Measurements from ENCODE around the gene STX7.

STX7 gene

DNA sequence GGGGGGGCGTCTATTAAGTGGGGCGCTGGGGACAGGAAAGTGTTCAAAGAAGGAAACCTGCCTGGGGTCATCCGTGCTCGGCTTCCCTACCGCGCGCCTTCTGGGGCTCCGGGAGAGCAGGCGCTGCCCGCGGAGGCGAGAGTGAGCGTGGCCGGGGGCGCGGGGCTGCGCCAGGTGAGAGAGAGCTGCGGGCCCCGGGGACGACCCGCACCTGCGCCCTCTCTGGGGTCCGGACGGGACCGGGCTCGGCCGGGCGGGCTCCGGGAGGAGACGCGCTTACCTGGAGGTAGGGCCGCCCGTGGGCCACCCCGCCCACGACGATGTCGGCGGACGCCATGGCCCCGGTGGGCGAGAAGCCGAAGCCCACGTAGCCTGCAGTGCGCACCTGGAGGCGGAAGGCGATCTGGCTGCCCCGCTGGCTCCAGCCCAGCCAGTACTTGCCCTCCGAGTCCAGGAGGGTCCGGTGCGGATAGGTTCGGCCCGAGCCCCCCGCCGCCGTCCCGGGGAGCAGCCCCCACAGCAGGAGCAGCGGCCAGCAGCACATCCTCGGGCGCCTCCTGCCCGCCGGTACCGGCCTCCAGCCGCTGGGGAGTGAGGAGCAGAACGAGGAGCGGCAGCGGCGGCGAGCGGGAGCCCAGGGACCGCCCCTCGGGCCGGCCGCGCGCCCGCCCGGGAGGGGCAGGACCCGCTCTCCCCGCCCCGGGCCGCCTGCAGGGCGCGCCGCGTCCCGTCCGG is 111.9 kb downstream of the STX7 start, which contains the start of gene MOXD1:
TSS of gene MOXD1 (minus strand) at position 593 of the 735 bp plus-strand sequence. CDS start at position 544, 49 bp downstream.
- no peak within 1 kb of the TSS for H3K4me3 ChIP-seq (ENCODE audit: low read depth, low read length)
- TF ChIP-seq MYC (IDR thresholded peaks at IDR 0.05; ENCODE audit: low read depth, low read length) (no peak), POLR2A (IDR thresholded peaks at IDR 0.05; ENCODE audit: extremely low read depth, insufficient read length) (no peak)
- TF ChIP-seq, protein P1, sequence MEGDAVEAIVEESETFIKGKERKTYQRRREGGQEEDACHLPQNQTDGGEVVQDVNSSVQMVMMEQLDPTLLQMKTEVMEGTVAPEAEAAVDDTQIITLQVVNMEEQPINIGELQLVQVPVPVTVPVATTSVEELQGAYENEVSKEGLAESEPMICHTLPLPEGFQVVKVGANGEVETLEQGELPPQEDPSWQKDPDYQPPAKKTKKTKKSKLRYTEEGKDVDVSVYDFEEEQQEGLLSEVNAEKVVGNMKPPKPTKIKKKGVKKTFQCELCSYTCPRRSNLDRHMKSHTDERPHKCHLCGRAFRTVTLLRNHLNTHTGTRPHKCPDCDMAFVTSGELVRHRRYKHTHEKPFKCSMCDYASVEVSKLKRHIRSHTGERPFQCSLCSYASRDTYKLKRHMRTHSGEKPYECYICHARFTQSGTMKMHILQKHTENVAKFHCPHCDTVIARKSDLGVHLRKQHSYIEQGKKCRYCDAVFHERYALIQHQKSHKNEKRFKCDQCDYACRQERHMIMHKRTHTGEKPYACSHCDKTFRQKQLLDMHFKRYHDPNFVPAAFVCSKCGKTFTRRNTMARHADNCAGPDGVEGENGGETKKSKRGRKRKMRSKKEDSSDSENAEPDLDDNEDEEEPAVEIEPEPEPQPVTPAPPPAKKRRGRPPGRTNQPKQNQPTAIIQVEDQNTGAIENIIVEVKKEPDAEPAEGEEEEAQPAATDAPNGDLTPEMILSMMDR (IDR thresholded peaks at IDR 0.05; ENCODE audit: low read depth, low read length) = no peak
- TF ChIP-seq, protein P2, sequence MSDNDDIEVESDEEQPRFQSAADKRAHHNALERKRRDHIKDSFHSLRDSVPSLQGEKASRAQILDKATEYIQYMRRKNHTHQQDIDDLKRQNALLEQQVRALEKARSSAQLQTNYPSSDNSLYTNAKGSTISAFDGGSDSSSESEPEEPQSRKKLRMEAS (IDR thresholded peaks at IDR 0.05; ENCODE audit: low read depth, low read length) = no peak
- DNase-seq (ENCODE audit: low read depth) = no peak

DNA sequence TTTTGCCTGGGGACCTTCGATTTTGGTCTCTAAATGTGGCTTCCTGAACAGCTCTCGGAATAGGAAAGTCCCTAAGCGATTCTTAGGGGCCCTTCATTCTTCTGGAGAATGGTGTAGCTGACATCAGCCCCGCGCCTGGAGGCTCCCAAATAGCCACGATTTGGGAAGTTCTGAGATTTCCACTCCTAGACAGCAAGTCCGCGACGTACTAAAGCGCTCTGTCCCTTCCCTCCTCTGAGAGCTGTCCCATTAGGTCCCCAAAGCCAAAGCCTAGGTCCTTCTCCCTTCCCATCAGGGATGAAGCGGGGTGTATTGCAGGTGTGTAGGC is 112.4 kb downstream of the STX7 start:
- TF ChIP-seq MYC (IDR thresholded peaks at IDR 0.05; ENCODE audit: low read depth, low read length) (no peak), POLR2A (IDR thresholded peaks at IDR 0.05; ENCODE audit: extremely low read depth, insufficient read length) (no peak)
- TF ChIP-seq, protein P1 (IDR thresholded peaks at IDR 0.05; ENCODE audit: low read depth, low read length) = no peak
- TF ChIP-seq, protein P2 (IDR thresholded peaks at IDR 0.05; ENCODE audit: low read depth, low read length) = no peak
- no peak overlapping the region for H3K4me3 ChIP-seq (ENCODE audit: low read depth, low read length)
- DNase-seq (ENCODE audit: low read depth) = no peak

DNA sequence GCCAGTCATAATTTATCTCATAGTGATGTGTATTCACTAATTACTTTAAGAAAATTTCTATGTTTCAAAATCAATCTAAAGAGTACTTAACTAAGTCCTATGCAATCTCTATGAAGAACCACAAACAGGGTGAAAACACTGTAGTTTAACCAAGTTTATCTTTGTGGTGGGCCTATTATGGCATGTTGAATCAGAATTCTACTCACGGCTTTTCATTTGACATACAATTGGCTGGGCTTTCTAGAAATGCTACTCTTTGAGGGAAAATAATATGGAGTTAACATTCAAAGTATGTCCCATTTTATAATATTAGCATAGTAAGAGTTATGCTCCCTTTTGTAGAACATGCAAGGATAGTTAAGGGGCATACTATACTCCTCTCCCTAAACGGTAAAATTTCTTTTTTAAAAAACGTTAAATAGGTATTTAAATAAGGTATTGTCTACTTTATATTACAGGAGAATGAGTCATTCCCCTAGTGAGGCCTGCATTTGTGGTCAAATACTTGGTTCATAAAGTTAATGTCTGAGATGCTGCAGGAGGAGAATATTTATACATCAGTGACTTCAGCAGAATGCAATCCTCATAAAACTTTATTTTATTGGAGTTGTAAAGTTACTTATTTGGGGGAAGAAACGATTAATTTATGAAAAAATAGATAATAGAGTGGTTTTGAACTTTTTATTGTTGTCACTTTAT is 113.4 kb downstream of the STX7 start:
- no peak overlapping the region for H3K4me3 ChIP-seq (ENCODE audit: low read depth, low read length)
- DNase-seq (ENCODE audit: low read depth) = no peak
- TF ChIP-seq, protein P1 (IDR thresholded peaks at IDR 0.05; ENCODE audit: low read depth, low read length) = no peak
- no peak for TF ChIP-seq MYC (IDR thresholded peaks at IDR 0.05; ENCODE audit: low read depth, low read length)
- TF ChIP-seq POLR2A (IDR thresholded peaks at IDR 0.05; ENCODE audit: extremely low read depth, insufficient read length) = no peak
- TF ChIP-seq, protein P2 (IDR thresholded peaks at IDR 0.05; ENCODE audit: low read depth, low read length) = no peak
